GM23248 (cell line): ENCODE data around the gene COL6A5. TPM values are rescaled to one million over a fixed set of nuclear protein-coding genes. Genes with fewer than 3 reads are reported as not detected.
"Not testable (repeated sequence)": the region's sequence is repeated elsewhere in the genome, so short reads cannot be mapped to it uniquely, and the experiment has no call there.

Experiments
- DNase-seq: peaks from one replicate; pipeline ENCODE4 v3.0.0-alpha.2; 2015
- H2AFZ ChIP-seq: fragments of 200-600 bp; sonication (generic); 2 replicates; pipeline ENCODE4 v1.6.1; 2016; ENCODE audit warnings: antibody characterized with exemption
- H3F3A ChIP-seq: fragments of 200-600 bp; sonication (generic); 2 replicates; pipeline ENCODE4 v1.6.1; 2016; ENCODE audit warnings: mild to moderate bottlenecking, antibody characterized with exemption, mixed run types; ENCODE audit not compliant: insufficient read depth
- H3K27ac ChIP-seq: fragments of 200-600 bp; sonication (generic); 2 replicates; pipeline ENCODE4 v1.5.1; 2016; ENCODE audit warnings: mild to moderate bottlenecking
- H3K27me3 ChIP-seq: fragments of 200-600 bp; sonication (generic); replicated peaks from 2 replicates; pipeline ENCODE4 v1.6.1; 2016; ENCODE audit warnings: mild to moderate bottlenecking; ENCODE audit not compliant: insufficient read depth
- H3K36me3 ChIP-seq: fragments of 200-600 bp; sonication (generic); 2 replicates; pipeline ENCODE4 v1.6.1; 2016; ENCODE audit warnings: low read depth, mild to moderate bottlenecking
- H3K4me1 ChIP-seq: fragments of 200-600 bp; sonication (generic); 2 replicates; pipeline ENCODE4 v1.6.1; 2016; ENCODE audit warnings: mild to moderate bottlenecking; ENCODE audit not compliant: insufficient read depth
- H3K4me2 ChIP-seq: fragments of 200-600 bp; sonication (generic); one replicate; pipeline ENCODE4 v1.6.1; 2016; ENCODE audit warnings: mild to moderate bottlenecking; ENCODE audit not compliant: unreplicated experiment
- H3K4me3 ChIP-seq: fragments of 200-600 bp; sonication (generic); 2 replicates; pipeline ENCODE4 v1.5.1; 2016; ENCODE audit warnings: mild to moderate bottlenecking
- H3K79me2 ChIP-seq: fragments of 200-600 bp; sonication (generic); 2 replicates; pipeline ENCODE4 v1.6.1; 2016; ENCODE audit warnings: mild to moderate bottlenecking; ENCODE audit not compliant: insufficient read depth
- H3K9ac ChIP-seq: fragments of 200-600 bp; sonication (generic); 2 replicates; pipeline ENCODE4 v1.6.1; 2016; ENCODE audit warnings: mild to moderate bottlenecking
- H3K9me2 ChIP-seq: fragments of 200-600 bp; sonication (generic); 2 replicates; pipeline ENCODE4 v1.6.1; 2016; ENCODE audit warnings: mixed run types, mild to moderate bottlenecking, moderate library complexity; ENCODE audit not compliant: insufficient read depth
- H3K9me3 ChIP-seq: fragments of 200-600 bp; sonication (generic); one replicate; pipeline ENCODE4 v1.6.1; 2017; ENCODE audit warnings: low read depth
- H4K20me1 ChIP-seq: fragments of 200-600 bp; sonication (generic); 2 replicates; pipeline ENCODE4 v1.6.0; 2016; ENCODE audit not compliant: insufficient read depth
- EZH2 ChIP-seq: fragments of 200-600 bp; sonication (generic); IDR thresholded peaks from 2 replicates; pipeline ENCODE4 v1.6.1; 2018; ENCODE audit warnings: antibody characterized with exemption, mild to moderate bottlenecking; ENCODE audit not compliant: insufficient read depth, poor library complexity, severe bottlenecking
- EZH2phosphoT487 ChIP-seq: fragments of 200-600 bp; sonication (generic); IDR thresholded peaks from 2 replicates; pipeline ENCODE4 v1.6.1; 2018; ENCODE audit warnings: antibody characterized with exemption, moderate library complexity, mild to moderate bottlenecking, low read depth; ENCODE audit not compliant: insufficient read depth
- WGBS, 2 experiments: methylation state at CpG; one replicate each; pipeline ENCODE4 v1.1.6; 2015 to 2017; ENCODE audit warnings: low lambda C conversion rate in 2 of 2, low coverage in 1 of 2; ENCODE audit errors: missing lambda C conversion rate in 2 of 2; 5-methylcytosine and 5-hydroxymethylcytosine counted together
- in situ Hi-C: fragments of 300-500 bp; cut with MboI; formaldehyde crosslinking; loops from 2 replicates; pipeline ENCODE4 v1.15.0; 2020
- polyA plus RNA-seq: library from polyadenylated mRNA; unstranded; fragments of >200 nt; fragmentation: Nextera tagmentation; extraction: Ambion mirVana; gene quantifications from 2 replicates; pipeline ENCODE4 v1.2.1, GENCODE V29; 2016
- total RNA-seq: library from RNA; depleted of rRNA; stranded (reverse); fragments of >200 nt; shearing (Covaris generic); gene quantifications from 2 replicates; pipeline ENCODE4 v1.2.3, GENCODE V29; 2014

Gene COL6A5
- total and polyA plus RNA-seq, 2 experiments from 2014 or later: not detected

DNA sequence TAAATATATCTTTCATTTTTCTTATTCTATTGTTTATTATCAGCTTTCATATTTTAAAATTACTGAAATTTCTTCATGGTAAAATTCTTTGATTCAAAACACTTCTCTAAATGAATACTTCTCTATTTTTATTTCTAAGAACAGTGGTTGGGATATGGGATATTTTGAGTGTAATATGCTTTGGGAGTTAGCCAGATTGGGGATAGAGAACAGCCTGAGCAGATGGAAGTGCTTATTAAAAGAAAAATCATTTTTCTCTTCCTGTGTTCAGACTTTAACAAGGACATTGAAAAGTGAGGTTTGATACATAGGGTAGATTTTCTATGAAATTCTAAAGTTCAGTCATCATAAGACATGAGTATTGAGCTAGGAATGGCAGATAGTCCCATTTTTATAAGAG, 84.8 kb downstream of the COL6A5 start:
- in situ Hi-C loops: no loop called here
- TF ChIP-seq EZH2: no peak
- no peak for TF ChIP-seq EZH2phosphoT487
- no peaks in the 10 kb centered on the region for H3K4me1 ChIP-seq

DNA sequence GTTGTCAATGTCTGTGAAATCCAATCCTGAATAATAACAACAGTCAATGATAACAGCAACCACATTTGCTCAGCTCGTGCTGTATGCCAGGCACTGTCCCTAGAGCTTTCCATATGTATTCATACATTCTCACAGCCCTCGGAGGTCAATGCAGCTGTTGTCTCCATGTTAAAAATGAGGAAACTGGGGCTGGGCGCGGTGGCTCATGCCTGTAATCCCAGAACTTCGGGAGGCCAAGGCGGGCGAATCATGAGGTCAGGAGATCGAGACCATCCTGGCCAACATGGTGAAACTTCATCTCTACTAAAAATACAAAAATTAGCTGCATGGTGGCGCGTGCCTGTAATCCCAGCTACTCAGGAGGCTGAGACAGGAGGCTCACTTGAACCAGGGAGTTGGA, 86.6 kb downstream of the COL6A5 start:
- H3K9me3 ChIP-seq, H3K4me1 ChIP-seq, H3K9ac ChIP-seq, H3K27ac ChIP-seq, H4K20me1 ChIP-seq, H2AFZ ChIP-seq, H3F3A ChIP-seq, in situ Hi-C loops, H3K4me2 ChIP-seq, H3K9me2 ChIP-seq, H3K79me2 ChIP-seq, DNase-seq, H3K36me3 ChIP-seq, H3K4me3 ChIP-seq: not testable (repeated sequence)
- WGBS, 2 experiments: 53 to 58% methylated on average over 10 of the region's 10 CpGs
- H3K27me3 ChIP-seq: peaks cover 14% of the 10 kb centered on the region

More for the DNA sequence above, 84.8 kb downstream of the COL6A5 start:
- H3K27me3 ChIP-seq: peaks cover 14% of the 10 kb centered on the region
- H3K9ac ChIP-seq: no peak overlapping the region
- no peaks in the 10 kb centered on the region for H3F3A ChIP-seq
- no peak overlapping the region for H2AFZ ChIP-seq
- H3K4me2 ChIP-seq: no peak overlapping the region
- no peak overlapping the region for H3K4me3 ChIP-seq
- no peaks in the 10 kb centered on the region for H3K79me2 ChIP-seq
- H3K27ac ChIP-seq: no peak overlapping the region
- no peaks in the 10 kb centered on the region for H3K36me3 ChIP-seq
- H4K20me1 ChIP-seq: no peaks in the 10 kb centered on the region
- DNase-seq: no peak
- no peaks in the 10 kb centered on the region for H3K9me3 ChIP-seq
- no peaks in the 10 kb centered on the region for H3K9me2 ChIP-seq

GRCh38 chr3:130433306-130433705, 87.8 kb downstream of the COL6A5 start:
- TF ChIP-seq EZH2 (no peak), EZH2phosphoT487 (no peak)
- Histone ChIP-seq H3K27ac (no peak overlapping the region), H3K9me3 (no peaks in the 10 kb centered on the region), H3K9ac (no peak overlapping the region), H4K20me1 (no peaks in the 10 kb centered on the region), H3K27me3 (peaks cover 14% of the 10 kb centered on the region), H3K79me2 (no peaks in the 10 kb centered on the region), H2AFZ (no peak overlapping the region), H3K4me1 (no peaks in the 10 kb centered on the region), H3K4me2 (no peak overlapping the region), H3K36me3 (no peaks in the 10 kb centered on the region), H3K9me2 (no peaks in the 10 kb centered on the region), H3K4me3 (no peak overlapping the region), H3F3A (no peaks in the 10 kb centered on the region)
- WGBS, 2 experiments: 60% methylated on average over 1 of the region's 1 CpG
- in situ Hi-C loops: no loop called here
- DNase-seq: no peak

DNA sequence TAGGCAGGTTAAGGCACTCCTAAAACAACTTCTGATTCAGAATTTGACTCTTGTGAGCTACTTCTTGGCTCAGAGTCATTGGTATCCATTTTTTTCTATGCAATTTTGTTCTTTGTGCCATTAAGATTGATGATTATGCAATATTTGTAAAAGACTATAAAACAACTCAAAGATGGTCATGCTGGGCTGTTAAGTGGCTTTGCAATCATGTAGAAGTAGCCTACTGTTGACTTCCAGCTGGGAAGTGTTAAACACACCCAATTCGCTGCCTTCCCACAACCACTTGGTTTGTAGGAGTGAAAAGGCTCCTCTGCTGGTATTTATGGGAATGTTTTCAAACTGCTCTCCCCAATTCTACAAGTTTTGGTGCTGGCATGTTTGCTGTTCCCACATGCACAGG, 96.8 kb downstream of the COL6A5 start:
- 3 to 16% methylated on average over 1 of the region's 1 CpG for WGBS, 2 experiments
- no peaks in the 10 kb centered on the region for H3K9me2 ChIP-seq
- in situ Hi-C loops: no loop called here

GRCh38 chr3:130446840-130447239, 101.4 kb downstream of the COL6A5 start:
- H3K4me2 ChIP-seq, DNase-seq, H3F3A ChIP-seq, H2AFZ ChIP-seq, H3K9me2 ChIP-seq, H3K27me3 ChIP-seq, in situ Hi-C loops, H3K27ac ChIP-seq, H3K79me2 ChIP-seq, H3K4me1 ChIP-seq, H4K20me1 ChIP-seq, H3K9me3 ChIP-seq, H3K4me3 ChIP-seq, H3K36me3 ChIP-seq, H3K9ac ChIP-seq: not testable (repeated sequence)
- 67 to 81% methylated on average over 6 of the region's 6 CpGs for WGBS, 2 experiments

More for the DNA sequence above, 96.8 kb downstream of the COL6A5 start:
- no peak overlapping the region for H3K4me3 ChIP-seq
- TF ChIP-seq EZH2phosphoT487 (no peak), EZH2 (no peak)
- H3K9me3 ChIP-seq: no peaks in the 10 kb centered on the region
- H3K9ac ChIP-seq: no peak overlapping the region
- no peak overlapping the region for H2AFZ ChIP-seq
- H3K4me1 ChIP-seq: no peaks in the 10 kb centered on the region
- H3K27ac ChIP-seq: no peak overlapping the region
- H3K27me3 ChIP-seq: peaks cover 5% of the 10 kb centered on the region
- no peaks in the 10 kb centered on the region for H4K20me1 ChIP-seq
- no peaks in the 10 kb centered on the region for H3K36me3 ChIP-seq
- H3K4me2 ChIP-seq: no peak overlapping the region
- H3K79me2 ChIP-seq: no peaks in the 10 kb centered on the region
- H3F3A ChIP-seq: no peaks in the 10 kb centered on the region
- DNase-seq: no peak

DNA sequence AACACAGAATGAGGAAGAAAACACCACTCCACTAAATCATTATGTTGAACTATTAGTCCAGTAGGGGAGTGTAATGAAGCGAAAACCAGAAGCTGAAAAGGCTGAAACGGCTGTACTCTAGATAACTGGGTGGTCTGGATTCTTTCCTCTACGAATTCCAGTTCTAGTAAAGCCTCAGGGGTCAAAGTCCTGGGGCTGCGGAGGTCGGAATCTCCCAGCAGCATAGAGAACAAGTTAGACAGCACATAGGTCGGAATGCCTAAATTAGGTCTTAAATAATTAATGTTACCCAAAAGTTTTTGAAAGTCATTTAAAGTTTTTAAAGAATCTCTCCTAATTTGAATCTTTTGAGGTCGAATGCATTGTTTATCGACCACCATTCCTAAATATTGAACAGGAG, 102.7 kb downstream of the COL6A5 start:
- H3K36me3 ChIP-seq, H3K4me1 ChIP-seq, H3K9me2 ChIP-seq, H3K27ac ChIP-seq, H3K27me3 ChIP-seq, H3F3A ChIP-seq, H3K9ac ChIP-seq, H3K4me3 ChIP-seq, DNase-seq, H3K79me2 ChIP-seq, H3K9me3 ChIP-seq, in situ Hi-C loops, H3K4me2 ChIP-seq, H2AFZ ChIP-seq, H4K20me1 ChIP-seq: not testable (repeated sequence)
- 45 to 46% methylated on average over 8 of the region's 8 CpGs for WGBS, 2 experiments
